HEK293 (cell line): ENCODE measurements around the gene MAZ.

Experiments
- CTCF ChIP-seq: fragments of 450-650 bp; formaldehyde crosslinking; IDR thresholded peaks from 2 replicates; pipeline ENCODE4 v1.5.1; 2016; ENCODE audit warnings: missing biosample characterization, missing genetic modification characterization
- PATZ1 ChIP-seq: fragments of 450-650 bp; formaldehyde crosslinking; IDR thresholded peaks from 2 replicates; pipeline ENCODE4 v1.5.1; 2016; ENCODE audit warnings: missing biosample characterization, missing genetic modification characterization
- PBX3 ChIP-seq: sonication (generic); formaldehyde crosslinking; IDR thresholded peaks from 2 replicates; pipeline ENCODE4 v1.8.1; 2022; ENCODE audit warnings: mild to moderate bottlenecking, moderate library complexity, missing genetic modification reagents
- ZNF155 ChIP-seq: fragments of 450-650 bp; formaldehyde crosslinking; IDR thresholded peaks from 2 replicates; pipeline ENCODE4 v1.5.1; 2016; ENCODE audit warnings: missing biosample characterization, missing genetic modification characterization
- ZNF18 ChIP-seq: fragments of 450-650 bp; formaldehyde crosslinking; IDR thresholded peaks from 2 replicates; pipeline ENCODE4 v1.5.1; 2016; ENCODE audit warnings: missing biosample characterization, missing genetic modification characterization
- ZNF223 ChIP-seq: fragments of 450-650 bp; formaldehyde crosslinking; IDR thresholded peaks from 2 replicates; pipeline ENCODE4 v1.5.1; 2016; ENCODE audit warnings: missing biosample characterization, missing genetic modification characterization
- ZNF366 ChIP-seq: fragments of 450-650 bp; formaldehyde crosslinking; conservative IDR thresholded peaks from 2 replicates; pipeline ENCODE4 v1.5.1; 2016; ENCODE audit warnings: missing biosample characterization, missing genetic modification characterization

GRCh38 chr16:29811170-29811895 is 5.0 kb downstream of the MAZ start:
- TF ChIP-seq ZNF223 (tag by site-specific recombination) (no peak), CTCF (tag by site-specific recombination) (no peak), PATZ1 (no peak), ZNF18 (no peak), PBX3 (CRISPR knock-in tag) (no peak), ZNF155 (tag by site-specific recombination) (no peak), ZNF366 (tag by site-specific recombination) (no peak)
